ENCODE data around the gene SPTB.
A peak's percentile ranks its signal among the peaks of the same experiment; 100 is the strongest.

SPTB gene

GRCh38 chr14:64850369-64851137 is 29.2 kb downstream of the SPTB start:
- no peak for DNase-seq (ENCODE audit: low read depth)

GRCh38 chr14:64849940-64850339 is 29.8 kb downstream of the SPTB start:
- no peak for DNase-seq (ENCODE audit: low read depth)

- no peak for DNase-seq (ENCODE audit: low read depth)
Measured at GRCh38 chr14:64848239-64848638, 31.5 kb downstream of the SPTB start.

- no peak for DNase-seq (ENCODE audit: low read depth)
Measured at GRCh38 chr14:64846319-64846718, 33.4 kb downstream of the SPTB start.

GRCh38 chr14:64845878-64846277 is 33.8 kb downstream of the SPTB start:
- DNase-seq (ENCODE audit: low read depth) = no peak

- DNase-seq (ENCODE audit: low read depth) = no peak
Measured at GRCh38 chr14:64844969-64845536, 34.7 kb downstream of the SPTB start.

GRCh38 chr14:64844272-64844671 is 35.4 kb downstream of the SPTB start:
- no peak for DNase-seq (ENCODE audit: low read depth)

GRCh38 chr14:64843548-64843947 is 36.2 kb downstream of the SPTB start:
- no peak for DNase-seq (ENCODE audit: low read depth)

- DNase-seq (ENCODE audit: low read depth) = no peak
Measured at GRCh38 chr14:64841772-64842750, 37.6 kb downstream of the SPTB start.

GRCh38 chr14:64841121-64841651 is 38.5 kb downstream of the SPTB start:
- no peak for DNase-seq (ENCODE audit: low read depth)

- no peak for DNase-seq (ENCODE audit: low read depth)
Measured at GRCh38 chr14:64838656-64839055, 41.1 kb downstream of the SPTB start.

GRCh38 chr14:64835431-64835830 is 44.3 kb downstream of the SPTB start:
- DNase-seq (ENCODE audit: low read depth) = no peak

- DNase-seq (ENCODE audit: low read depth) = no peak
Measured at GRCh38 chr14:64834965-64835364, 44.7 kb downstream of the SPTB start.

- no peak for DNase-seq (ENCODE audit: low read depth)
Measured at GRCh38 chr14:64831419-64831818, 48.3 kb downstream of the SPTB start.

- DNase-seq (ENCODE audit: low read depth) = no peak
Measured at GRCh38 chr14:64830961-64831360, 48.7 kb downstream of the SPTB start.

GRCh38 chr14:64828071-64828470 is 51.6 kb downstream of the SPTB start:
- no peak for DNase-seq (ENCODE audit: low read depth)

GRCh38 chr14:64826845-64827244 is 52.9 kb downstream of the SPTB start:
- DNase-seq (ENCODE audit: low read depth) = no peak

GRCh38 chr14:64826333-64826732 is 53.4 kb downstream of the SPTB start:
- no peak for DNase-seq (ENCODE audit: low read depth)

- DNase-seq (ENCODE audit: low read depth) = no peak
Measured at GRCh38 chr14:64825509-64825908, 54.2 kb downstream of the SPTB start.

GRCh38 chr14:64825006-64825405 is 54.7 kb downstream of the SPTB start:
- no peak for DNase-seq (ENCODE audit: low read depth)

- DNase-seq (ENCODE audit: low read depth) = no peak
Measured at GRCh38 chr14:64824471-64824870, 55.2 kb downstream of the SPTB start.

- peak; percentile 21 for DNase-seq (ENCODE audit: low read depth)
Measured at GRCh38 chr14:64823305-64823861, 56.3 kb downstream of the SPTB start.
